GM23248 (cell line): Measurements from ENCODE around the gene IL21R.

Source experiments
- EZH2 ChIP-seq: fragments of 200-600 bp; sonication (generic); IDR thresholded peaks from 2 replicates; pipeline ENCODE4 v1.6.1; 2018; ENCODE audit warnings: antibody characterized with exemption, mild to moderate bottlenecking; ENCODE audit not compliant: insufficient read depth, poor library complexity, severe bottlenecking
- EZH2phosphoT487 ChIP-seq: fragments of 200-600 bp; sonication (generic); IDR thresholded peaks from 2 replicates; pipeline ENCODE4 v1.6.1; 2018; ENCODE audit warnings: antibody characterized with exemption, moderate library complexity, mild to moderate bottlenecking, low read depth; ENCODE audit not compliant: insufficient read depth

DNA sequence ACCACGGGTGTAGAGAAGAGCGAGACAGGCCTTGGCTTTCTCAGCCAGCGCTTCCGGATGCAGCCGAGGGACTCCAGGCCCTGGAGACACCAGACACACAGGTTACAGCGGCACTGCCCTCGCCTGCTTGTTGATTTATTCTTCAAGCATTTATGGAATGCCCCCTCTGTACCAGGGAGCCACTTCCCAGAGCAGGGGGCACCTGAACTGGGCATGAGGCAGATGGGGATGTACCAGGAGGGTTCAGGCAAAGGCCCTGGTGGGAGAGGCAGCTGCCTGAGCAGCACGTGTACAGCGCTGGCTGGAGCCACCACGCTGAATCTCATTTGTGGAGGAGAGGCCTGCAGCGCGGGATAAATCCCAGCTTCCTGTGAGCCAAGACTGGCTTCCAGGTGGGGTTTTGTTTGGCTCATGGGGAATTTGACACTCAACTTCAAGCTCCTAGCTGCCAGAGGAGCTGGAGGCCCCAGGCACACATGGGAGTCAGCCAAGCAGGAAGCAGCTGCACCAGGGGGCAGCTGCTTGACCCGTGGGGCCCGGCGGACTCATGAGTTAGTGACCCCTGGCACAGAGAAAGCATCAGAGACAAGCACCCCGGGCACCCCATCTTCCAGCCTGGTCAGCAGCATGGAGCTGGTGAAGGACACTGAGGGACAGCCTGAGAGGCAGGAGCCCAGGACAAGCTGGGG lies 59.7 kb downstream of the IL21R start:
- TF ChIP-seq EZH2 (no peak), EZH2phosphoT487 (no peak)
